Skin of body (tissue), 2 donors: Measurements from ENCODE around the gene ENPP3. TPM values are rescaled to one million over a fixed set of nuclear protein-coding genes. Genes with fewer than 3 reads are reported as not detected.

Source experiments
- small RNA-seq: library from RNA; depleted of rRNA; stranded (forward); fragments of <200 nt; gene quantifications from one replicate; pipeline ENCODE3, GENCODE V24; 2014; ENCODE audit warnings: low replicate concordance
- total RNA-seq: library from RNA; depleted of rRNA; stranded (reverse); fragments of >200 nt; gene quantifications from one replicate; pipeline ENCODE4 v1.2.3, GENCODE V29; 2014

ENPP3 gene
- total RNA-seq, 1 donor from 2014 or later: 2.0 TPM

Small RNA genes lying within 50 kb of the gene (small RNA-seq; reads per million reads assigned to genes)
- not detected for gene MIR548H5
- not detected for gene RNU4-18P

Other genes with a start within 250 kb of the ENPP3 start
- gene ARG1, start 64.1 kb upstream of the ENPP3 start, total RNA-seq: 23.9 TPM
- 41.1 TPM for gene MED23, start 9.1 kb upstream of the ENPP3 start, total RNA-seq
- gene OR2A4, start 64.1 kb downstream of the ENPP3 start, total RNA-seq: not detected
- not detected for gene CTAGE9, start 73.7 kb downstream of the ENPP3 start, total RNA-seq
- gene ENPP1, start 170.7 kb downstream of the ENPP3 start, total RNA-seq: 16.2 TPM